Hepatocyte (in vitro differentiated cells): ENCODE data around the gene GSTO1. TPM values are rescaled to one million over a fixed set of nuclear protein-coding genes. Genes with fewer than 3 reads are reported as not detected.

Source experiments
- DNase-seq: peaks from one replicate; pipeline ENCODE4 v3.0.0-alpha.2; 2016; ENCODE audit warnings: low spot score
- H2AFZ ChIP-seq: fragments of 200-600 bp; sonication (generic); 2 replicates; pipeline ENCODE4 v1.6.0; 2016; ENCODE audit warnings: antibody characterized with exemption, mild to moderate bottlenecking
- H3K27ac ChIP-seq: fragments of 200-600 bp; sonication (generic); 2 replicates; pipeline ENCODE4 v1.5.1; 2016; ENCODE audit warnings: mild to moderate bottlenecking
- H3K27me3 ChIP-seq: fragments of 200-600 bp; sonication (generic); 2 replicates; pipeline ENCODE4 v1.6.1; 2016
- H3K36me3 ChIP-seq: fragments of 200-600 bp; sonication (generic); replicated peaks from 2 replicates; pipeline ENCODE4 v1.5.1; 2016; ENCODE audit warnings: low read depth; ENCODE audit not compliant: insufficient read depth
- H3K4me1 ChIP-seq: fragments of 200-600 bp; sonication (generic); 2 replicates; pipeline ENCODE4 v1.5.1; 2016; ENCODE audit warnings: mild to moderate bottlenecking, moderate library complexity; ENCODE audit not compliant: insufficient read depth
- H3K4me2 ChIP-seq: fragments of 200-600 bp; sonication (generic); 2 replicates; pipeline ENCODE4 v1.6.0; 2016
- H3K4me3 ChIP-seq: fragments of 200-600 bp; sonication (generic); 2 replicates; pipeline ENCODE4 v1.5.1; 2016; ENCODE audit warnings: mild to moderate bottlenecking
- H3K79me2 ChIP-seq: fragments of 200-600 bp; sonication (generic); 2 replicates; pipeline ENCODE4 v1.6.0; 2017; ENCODE audit warnings: mild to moderate bottlenecking
- H3K9me2 ChIP-seq: fragments of 200-600 bp; sonication (generic); replicated peaks from 2 replicates; pipeline ENCODE4 v1.6.0; 2017; ENCODE audit warnings: mild to moderate bottlenecking; ENCODE audit not compliant: insufficient read depth
- H3K9me3 ChIP-seq: fragments of 200-600 bp; sonication (generic); 2 replicates; pipeline ENCODE4 v1.5.1; 2016; ENCODE audit warnings: low read depth, mild to moderate bottlenecking
- H4K20me1 ChIP-seq: fragments of 200-600 bp; sonication (generic); 2 replicates; pipeline ENCODE4 v1.6.0; 2016; ENCODE audit warnings: mild to moderate bottlenecking; ENCODE audit not compliant: insufficient read depth, poor library complexity, severe bottlenecking
- EZH2 ChIP-seq: fragments of 200-600 bp; sonication (generic); IDR thresholded peaks from 2 replicates; pipeline ENCODE4 v1.6.1; 2016; ENCODE audit warnings: antibody characterized with exemption, mild to moderate bottlenecking, borderline replicate concordance
- EZH2phosphoT487 ChIP-seq: fragments of 200-600 bp; sonication (generic); IDR thresholded peaks from one replicate; pipeline ENCODE4 v1.6.1; 2018; ENCODE audit warnings: antibody characterized with exemption, mild to moderate bottlenecking, low read depth, moderate library complexity; ENCODE audit not compliant: unreplicated experiment, severe bottlenecking
- WGBS: methylation state at CpG from one replicate; pipeline ENCODE4 v1.1.6; 2016; ENCODE audit warnings: low lambda C conversion rate; ENCODE audit errors: missing lambda C conversion rate; 5-methylcytosine and 5-hydroxymethylcytosine counted together
- polyA plus RNA-seq: library from polyadenylated mRNA; unstranded; fragments of >200 nt; fragmentation: Nextera tagmentation; extraction: Ambion mirVana; gene quantifications from 2 replicates; pipeline ENCODE4 v1.2.1, GENCODE V29; 2016
- total RNA-seq: library from RNA; depleted of rRNA; stranded (reverse); fragments of >200 nt; gene quantifications from 2 replicates; pipeline ENCODE4 v1.2.3, GENCODE V29; 2014
- TF ChIP-seq, protein P1 (sequence below): fragments of 200-600 bp; sonication (generic); IDR thresholded peaks from 2 replicates; pipeline ENCODE4 v1.5.1; 2016; ENCODE audit warnings: antibody characterized with exemption, mild to moderate bottlenecking; ENCODE audit not compliant: poor library complexity

Gene GSTO1
- total and polyA plus RNA-seq, 2 experiments from 2014 or later, result 220 to 328 TPM

DNA sequence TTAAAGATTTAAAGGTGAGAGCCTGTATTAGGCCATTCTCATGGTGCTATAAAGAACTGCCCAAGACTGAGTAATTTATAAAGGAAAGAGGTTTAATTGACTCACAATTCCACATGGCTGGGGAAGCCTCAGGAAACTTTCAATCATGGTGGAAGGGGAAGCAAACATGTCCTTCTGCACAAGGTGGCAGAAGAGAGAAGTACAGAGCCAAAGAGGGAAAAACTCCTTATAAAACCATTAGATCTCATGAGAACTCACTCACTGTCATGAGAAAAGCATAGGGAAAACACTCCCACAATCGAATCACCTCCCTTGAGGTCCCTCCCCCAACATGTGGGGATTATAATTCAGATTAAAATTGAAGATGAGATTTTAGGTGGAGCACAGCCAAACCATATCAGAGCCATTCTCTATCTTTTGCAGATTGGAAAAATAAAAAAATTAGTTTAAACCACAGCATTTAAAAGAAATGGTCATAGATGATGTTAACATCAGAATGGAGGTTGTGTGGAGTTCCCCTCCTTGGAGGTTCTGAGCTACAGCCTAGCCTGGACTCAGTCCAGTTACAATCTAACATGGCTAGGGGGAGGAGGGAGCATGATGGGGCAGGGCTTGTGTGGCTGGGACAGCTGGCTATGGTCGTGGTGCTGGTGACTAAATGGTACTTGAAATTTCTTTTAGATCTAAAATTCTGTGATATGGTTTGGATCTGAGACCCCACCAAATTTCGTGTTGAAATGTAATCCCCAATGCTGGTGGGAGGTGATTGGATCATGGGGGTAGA lies 47.4 kb downstream of the GSTO1 start:
- WGBS, result 83% methylated on average over 3 of the region's 3 CpGs
- no peaks in the 10 kb centered on the region for H3K27me3 ChIP-seq

DNA sequence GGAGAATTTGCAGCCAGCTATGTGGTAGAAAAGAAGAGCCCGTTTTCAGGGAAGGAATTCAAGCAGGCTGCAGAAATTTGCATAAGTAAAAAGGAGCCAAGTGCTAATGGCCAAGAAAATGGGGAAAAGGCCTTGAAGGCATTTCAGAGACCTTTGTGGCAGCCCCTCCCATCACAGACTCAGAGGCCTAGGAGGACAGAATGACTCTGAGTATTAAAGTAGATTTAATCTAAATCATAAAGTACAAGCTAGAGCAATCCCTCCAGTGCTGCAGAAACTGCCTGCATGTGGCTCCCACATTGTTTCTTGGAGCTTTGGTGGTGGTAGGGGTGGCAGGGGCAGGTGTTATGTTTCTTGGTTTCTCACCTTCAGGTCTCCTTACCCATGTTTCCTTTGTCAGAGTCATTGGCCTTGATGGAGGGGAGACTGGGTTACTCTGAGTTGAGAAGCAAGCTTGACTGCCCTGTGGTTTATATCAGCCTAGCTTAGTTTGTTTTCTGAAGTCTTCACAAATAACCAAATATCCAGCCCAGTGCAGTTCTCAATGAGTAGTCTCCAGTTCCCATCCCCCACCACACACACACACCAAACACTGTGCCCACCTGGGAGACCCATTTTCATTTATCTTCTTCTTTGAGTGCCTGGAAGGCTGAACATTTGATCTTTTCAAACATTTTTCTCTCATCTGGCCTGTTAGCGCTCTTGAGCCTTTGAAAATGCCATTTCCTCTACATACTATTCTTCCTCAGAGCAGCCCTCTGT lies 49.1 kb downstream of the GSTO1 start:
- Histone ChIP-seq H3K27ac (no peak overlapping the region), H4K20me1 (no peaks in the 10 kb centered on the region), H3K9me3 (no peaks in the 10 kb centered on the region), H3K9me2 (no peaks in the 10 kb centered on the region), H3K79me2 (no peaks in the 10 kb centered on the region), H3K36me3 (no peaks in the 10 kb centered on the region), H3K27me3 (no peaks in the 10 kb centered on the region), H3K4me3 (no peak overlapping the region), H2AFZ (no peak overlapping the region), H3K4me1 (peaks cover 12% of the 10 kb centered on the region), H3K4me2 (no peak overlapping the region)
- TF ChIP-seq EZH2 (no peak), EZH2phosphoT487 (no peak)
- TF ChIP-seq, protein P1, sequence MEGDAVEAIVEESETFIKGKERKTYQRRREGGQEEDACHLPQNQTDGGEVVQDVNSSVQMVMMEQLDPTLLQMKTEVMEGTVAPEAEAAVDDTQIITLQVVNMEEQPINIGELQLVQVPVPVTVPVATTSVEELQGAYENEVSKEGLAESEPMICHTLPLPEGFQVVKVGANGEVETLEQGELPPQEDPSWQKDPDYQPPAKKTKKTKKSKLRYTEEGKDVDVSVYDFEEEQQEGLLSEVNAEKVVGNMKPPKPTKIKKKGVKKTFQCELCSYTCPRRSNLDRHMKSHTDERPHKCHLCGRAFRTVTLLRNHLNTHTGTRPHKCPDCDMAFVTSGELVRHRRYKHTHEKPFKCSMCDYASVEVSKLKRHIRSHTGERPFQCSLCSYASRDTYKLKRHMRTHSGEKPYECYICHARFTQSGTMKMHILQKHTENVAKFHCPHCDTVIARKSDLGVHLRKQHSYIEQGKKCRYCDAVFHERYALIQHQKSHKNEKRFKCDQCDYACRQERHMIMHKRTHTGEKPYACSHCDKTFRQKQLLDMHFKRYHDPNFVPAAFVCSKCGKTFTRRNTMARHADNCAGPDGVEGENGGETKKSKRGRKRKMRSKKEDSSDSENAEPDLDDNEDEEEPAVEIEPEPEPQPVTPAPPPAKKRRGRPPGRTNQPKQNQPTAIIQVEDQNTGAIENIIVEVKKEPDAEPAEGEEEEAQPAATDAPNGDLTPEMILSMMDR, result no peak
- 48% methylated on average over 2 of the region's 2 CpGs for WGBS
- no peak for DNase-seq

More for the DNA sequence above, 47.4 kb downstream of the GSTO1 start:
- H3K36me3 ChIP-seq, result no peaks in the 10 kb centered on the region
- H3K4me1 ChIP-seq, result peaks cover 12% of the 10 kb centered on the region
- H3K4me3 ChIP-seq, result no peak overlapping the region
- H3K79me2 ChIP-seq, result no peaks in the 10 kb centered on the region
- H3K4me2 ChIP-seq, result no peak overlapping the region
- no peak for TF ChIP-seq EZH2
- TF ChIP-seq, protein P1, result no peak
- no peak for TF ChIP-seq EZH2phosphoT487
- no peak overlapping the region for H2AFZ ChIP-seq
- H3K27ac ChIP-seq, result no peak overlapping the region
- no peak for DNase-seq
- no peaks in the 10 kb centered on the region for H4K20me1 ChIP-seq
- no peaks in the 10 kb centered on the region for H3K9me2 ChIP-seq
- no peaks in the 10 kb centered on the region for H3K9me3 ChIP-seq

DNA sequence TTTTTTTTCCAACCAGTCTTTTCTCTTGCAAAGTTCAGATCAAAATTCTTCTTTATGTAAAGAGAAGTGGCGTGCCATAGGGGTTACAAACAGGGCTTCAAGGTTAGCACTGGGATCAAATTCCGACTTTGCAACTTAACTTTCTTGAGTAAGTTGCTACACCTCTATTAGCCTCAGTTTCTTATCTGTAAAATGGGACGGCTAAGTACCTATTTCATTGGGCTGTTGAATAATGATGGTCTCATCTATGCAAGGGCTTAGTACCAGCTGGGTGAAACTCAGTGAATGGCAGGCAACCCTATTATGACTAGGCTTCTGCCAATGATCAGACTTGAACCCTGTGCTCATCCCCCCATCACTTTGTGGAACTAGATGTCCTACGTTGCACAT lies 49.7 kb downstream of the GSTO1 start:
- DNase-seq, result no peak
- 93% methylated on average over 4 of the region's 4 CpGs for WGBS
- Histone ChIP-seq H3K4me1 (peaks cover 11% of the 10 kb centered on the region), H3K9me3 (no peaks in the 10 kb centered on the region), H3K79me2 (no peaks in the 10 kb centered on the region), H2AFZ (no peak overlapping the region), H4K20me1 (no peaks in the 10 kb centered on the region), H3K4me2 (no peak overlapping the region), H3K9me2 (no peaks in the 10 kb centered on the region), H3K4me3 (no peak overlapping the region), H3K27me3 (no peaks in the 10 kb centered on the region), H3K27ac (no peak overlapping the region), H3K36me3 (no peaks in the 10 kb centered on the region)
- TF ChIP-seq EZH2 (no peak), EZH2phosphoT487 (no peak)
- TF ChIP-seq, protein P1, result no peak
